ENCODE results near the gene RIMS3.

Gene RIMS3

GRCh38 chr1:40693425-40693824, 27.9 kb upstream of the RIMS3 start:
- no peak overlapping the region for H3K4me3 ChIP-seq
- peak overlapping the region in 5 of 21 experiments; percentile 18 to 99 (median 97) for H3K27ac ChIP-seq

GRCh38 chr1:40692429-40692895, 27.0 kb upstream of the RIMS3 start:
- H3K27ac ChIP-seq: peak overlapping the region; percentile 94 to 100 (median 99)
- peak overlapping the region; percentile 62 to 93 (median 77) for H3K4me3 ChIP-seq

GRCh38 chr1:40691538-40692428, 26.3 kb upstream of the RIMS3 start, which contains the start of gene NFYC:
TSS of gene NFYC (plus strand) at chr1:40691704. CDS start at chr1:40738844, 47,140 bp downstream.
- Histone ChIP-seq H3K27ac (peak within 1 kb of the TSS; percentile 94 to 100 (median 99)), H3K4me3 (peak within 1 kb of the TSS; percentile 62 to 93 (median 77))

- Histone ChIP-seq H3K27ac (peak overlapping the region in 20 of 21 experiments; percentile 95 to 100 (median 99)), H3K4me3 (peak overlapping the region; percentile 62 to 93 (median 77))
Observed at GRCh38 chr1:40690771-40691537, 25.5 kb upstream of the RIMS3 start.

GRCh38 chr1:40689737-40690136, 24.3 kb upstream of the RIMS3 start:
- Histone ChIP-seq H3K27ac (no peak overlapping the region), H3K4me3 (no peak overlapping the region)

- Histone ChIP-seq H3K27ac (no peak overlapping the region), H3K4me3 (no peak overlapping the region)
Observed at GRCh38 chr1:40687661-40688060, 22.2 kb upstream of the RIMS3 start.

GRCh38 chr1:40687059-40687458, 21.6 kb upstream of the RIMS3 start:
- Histone ChIP-seq H3K4me3 (no peak overlapping the region), H3K27ac (no peak overlapping the region)

- Histone ChIP-seq H3K27ac (no peak overlapping the region), H3K4me3 (no peak overlapping the region)
Observed at GRCh38 chr1:40684669-40685068, 19.2 kb upstream of the RIMS3 start.

GRCh38 chr1:40679165-40679953, 13.9 kb upstream of the RIMS3 start:
- no peak overlapping the region for H3K4me3 ChIP-seq
- H3K27ac ChIP-seq: no peak overlapping the region

- H3K4me3 ChIP-seq: no peak overlapping the region
- no peak overlapping the region for H3K27ac ChIP-seq
Observed at GRCh38 chr1:40676501-40676900, 11.0 kb upstream of the RIMS3 start.

GRCh38 chr1:40673452-40673851, 8.0 kb upstream of the RIMS3 start:
- H3K27ac ChIP-seq: no peak overlapping the region

GRCh38 chr1:40668769-40669525, 3.5 kb upstream of the RIMS3 start:
- Histone ChIP-seq H3K27ac (no peak overlapping the region), H3K4me3 (peak overlapping the region in 2 of 7 experiments; percentile 5 to 8)

More at GRCh38 chr1:40673452-40673851, 8.0 kb upstream of the RIMS3 start:
- H3K4me3 ChIP-seq: no peak overlapping the region

- H3K27ac ChIP-seq: peak overlapping the region in 4 of 21 experiments; percentile 43 to 75 (median 64)
Observed at GRCh38 chr1:40664791-40665190, 691 bp downstream of the RIMS3 start.

GRCh38 chr1:40664167-40664537, 1.3 kb downstream of the RIMS3 start:
- no peak overlapping the region for H3K4me3 ChIP-seq
- H3K27ac ChIP-seq: peak overlapping the region in 1 of 21 experiments; percentile 25

More at GRCh38 chr1:40664791-40665190, 691 bp downstream of the RIMS3 start:
- peak overlapping the region; percentile 41 to 78 (median 56) for H3K4me3 ChIP-seq

GRCh38 chr1:40663324-40664166, 1.9 kb downstream of the RIMS3 start:
- Histone ChIP-seq H3K4me3 (no peak overlapping the region), H3K27ac (peak overlapping the region in 7 of 21 experiments; percentile 0 to 66 (median 31))

- no peak overlapping the region for H3K4me3 ChIP-seq
- H3K27ac ChIP-seq: peak overlapping the region in 7 of 21 experiments; percentile 0 to 66 (median 31)
Observed at GRCh38 chr1:40662864-40663263, 2.6 kb downstream of the RIMS3 start.

- H3K4me3 ChIP-seq: no peak overlapping the region
- H3K27ac ChIP-seq: peak overlapping the region in 2 of 21 experiments; percentile 55 to 66
Observed at GRCh38 chr1:40662151-40662550, 3.3 kb downstream of the RIMS3 start.

- H3K4me3 ChIP-seq: no peak overlapping the region
- peak overlapping the region in 1 of 21 experiments; percentile 22 for H3K27ac ChIP-seq
Observed at GRCh38 chr1:40661678-40662077, 3.8 kb downstream of the RIMS3 start.
